ENCODE results near the gene LSAMP. TPM values are rescaled to one million over a fixed set of nuclear protein-coding genes. Genes with fewer than 3 reads are reported as not detected.

LSAMP gene
- total RNA-seq, 3 donors from 2014 or later, result 0.78 to 39.8 (median 1.9) TPM

DNA sequence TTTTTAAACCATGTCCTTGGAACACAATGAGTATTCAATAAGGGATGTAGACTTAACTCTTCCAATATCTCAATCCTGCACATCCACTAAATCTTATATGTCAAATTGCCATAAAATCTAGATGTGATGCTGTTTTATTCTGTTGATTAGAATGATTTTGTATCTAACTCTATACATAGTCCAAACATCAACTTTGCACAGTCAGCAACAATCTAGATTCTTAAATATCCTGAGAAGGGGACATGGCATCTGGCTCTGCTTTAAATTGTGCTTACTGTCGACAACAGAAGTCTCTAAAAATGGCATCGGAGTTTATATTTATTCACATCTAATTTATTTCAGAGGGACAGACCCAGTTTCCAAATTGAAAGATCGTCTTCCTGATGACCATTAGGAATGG is 545.8 kb downstream of the LSAMP start:
- TF ChIP-seq, protein P1, sequence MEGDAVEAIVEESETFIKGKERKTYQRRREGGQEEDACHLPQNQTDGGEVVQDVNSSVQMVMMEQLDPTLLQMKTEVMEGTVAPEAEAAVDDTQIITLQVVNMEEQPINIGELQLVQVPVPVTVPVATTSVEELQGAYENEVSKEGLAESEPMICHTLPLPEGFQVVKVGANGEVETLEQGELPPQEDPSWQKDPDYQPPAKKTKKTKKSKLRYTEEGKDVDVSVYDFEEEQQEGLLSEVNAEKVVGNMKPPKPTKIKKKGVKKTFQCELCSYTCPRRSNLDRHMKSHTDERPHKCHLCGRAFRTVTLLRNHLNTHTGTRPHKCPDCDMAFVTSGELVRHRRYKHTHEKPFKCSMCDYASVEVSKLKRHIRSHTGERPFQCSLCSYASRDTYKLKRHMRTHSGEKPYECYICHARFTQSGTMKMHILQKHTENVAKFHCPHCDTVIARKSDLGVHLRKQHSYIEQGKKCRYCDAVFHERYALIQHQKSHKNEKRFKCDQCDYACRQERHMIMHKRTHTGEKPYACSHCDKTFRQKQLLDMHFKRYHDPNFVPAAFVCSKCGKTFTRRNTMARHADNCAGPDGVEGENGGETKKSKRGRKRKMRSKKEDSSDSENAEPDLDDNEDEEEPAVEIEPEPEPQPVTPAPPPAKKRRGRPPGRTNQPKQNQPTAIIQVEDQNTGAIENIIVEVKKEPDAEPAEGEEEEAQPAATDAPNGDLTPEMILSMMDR (IDR thresholded peaks at IDR 0.05), result no peak
- no peak for ATAC-seq
- intact Hi-C loops (cut with DNase I, micrococcal nuclease), result no loop called here
- H3K36me3 ChIP-seq (ENCODE audit: low read depth), result no peaks in the 10 kb centered on the region
- H3K4me1 ChIP-seq (ENCODE audit: low read depth), result no peaks in the 10 kb centered on the region
- H3K4me3 ChIP-seq, result no peak overlapping the region
- no peak for DNase-seq
- H3K9me3 ChIP-seq, result no peaks in the 10 kb centered on the region

DNA sequence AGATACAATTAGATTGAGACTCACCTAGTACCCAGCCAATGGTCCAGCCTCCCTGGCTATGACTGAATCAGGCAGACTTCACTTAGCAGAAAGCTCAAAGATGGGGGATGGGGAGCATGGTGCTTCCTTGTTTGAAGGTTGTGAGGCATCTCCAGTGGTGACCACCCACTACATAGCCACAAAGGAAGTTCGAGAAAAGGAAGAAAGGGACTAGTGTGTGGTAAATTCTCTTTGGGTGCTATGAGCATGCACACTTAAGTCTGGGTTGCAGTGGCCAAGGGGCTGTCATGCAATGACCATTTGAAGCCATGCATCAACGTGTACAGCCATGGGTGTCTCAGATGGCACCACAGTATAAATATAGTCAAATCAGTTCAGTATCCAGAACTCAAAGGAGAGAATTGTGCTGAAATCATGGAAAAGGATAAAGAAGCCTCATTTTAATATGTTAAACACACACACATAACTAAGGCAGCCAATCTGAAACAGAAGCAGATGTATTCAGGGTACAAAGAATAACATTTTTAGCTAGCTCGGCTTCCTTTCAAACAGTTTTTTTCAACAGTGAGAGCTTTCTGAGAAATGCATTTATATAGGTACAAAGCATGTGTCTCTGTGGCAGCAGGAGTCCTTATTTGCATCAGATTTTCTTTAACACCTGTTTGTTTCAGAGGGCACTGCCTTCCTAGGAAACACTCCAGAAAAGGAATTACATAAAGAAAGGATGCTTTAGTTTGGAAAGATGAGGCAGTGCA is 546.5 kb downstream of the LSAMP start:
- H3K4me3 ChIP-seq, result no peak overlapping the region
- no peaks in the 10 kb centered on the region for H3K4me1 ChIP-seq (ENCODE audit: low read depth)
- DNase-seq (no peak), ATAC-seq (no peak)
- intact Hi-C loops (cut with DNase I, micrococcal nuclease), result no loop called here
- TF ChIP-seq, protein P1 (IDR thresholded peaks at IDR 0.05), result no peak
- no peaks in the 10 kb centered on the region for H3K9me3 ChIP-seq
- no peaks in the 10 kb centered on the region for H3K36me3 ChIP-seq (ENCODE audit: low read depth)

DNA sequence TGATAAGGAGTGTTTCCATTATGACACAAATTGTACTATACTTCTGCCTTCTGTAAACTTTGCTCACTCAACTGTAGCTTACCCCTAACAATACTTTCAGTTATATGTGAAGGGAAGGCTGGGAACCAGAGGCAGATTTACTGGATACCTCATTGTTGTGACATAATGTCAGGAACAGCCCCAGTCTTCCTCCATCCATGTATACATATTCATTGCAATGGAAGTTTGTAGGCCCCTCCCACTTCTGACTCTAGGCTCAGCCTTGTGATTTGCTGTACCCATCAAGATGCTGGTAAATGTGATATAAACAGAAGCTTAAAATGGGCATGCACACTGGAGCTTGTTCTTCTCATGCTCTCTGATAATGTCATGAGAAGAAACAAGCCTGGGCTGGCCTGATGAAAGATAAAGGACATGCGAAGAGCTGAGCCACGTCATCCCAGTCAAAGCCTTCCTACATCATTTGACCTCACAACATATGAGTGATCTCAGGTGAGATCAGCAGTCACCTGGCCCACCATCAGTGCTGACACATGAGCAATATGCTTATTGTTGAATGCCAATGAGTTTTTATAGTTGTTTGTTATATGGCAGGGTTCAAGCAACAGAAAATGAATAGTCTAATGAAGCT is 554.2 kb downstream of the LSAMP start:
- TF ChIP-seq, protein P1 (IDR thresholded peaks at IDR 0.05), result no peak
- H3K9me3 ChIP-seq, result no peaks in the 10 kb centered on the region
- DNase-seq (no peak), ATAC-seq (no peak)
- intact Hi-C loops (cut with DNase I, micrococcal nuclease), result no loop called here
- no peaks in the 10 kb centered on the region for H3K36me3 ChIP-seq (ENCODE audit: low read depth)
- no peaks in the 10 kb centered on the region for H3K4me1 ChIP-seq (ENCODE audit: low read depth)
- H3K4me3 ChIP-seq, result no peak overlapping the region

DNA sequence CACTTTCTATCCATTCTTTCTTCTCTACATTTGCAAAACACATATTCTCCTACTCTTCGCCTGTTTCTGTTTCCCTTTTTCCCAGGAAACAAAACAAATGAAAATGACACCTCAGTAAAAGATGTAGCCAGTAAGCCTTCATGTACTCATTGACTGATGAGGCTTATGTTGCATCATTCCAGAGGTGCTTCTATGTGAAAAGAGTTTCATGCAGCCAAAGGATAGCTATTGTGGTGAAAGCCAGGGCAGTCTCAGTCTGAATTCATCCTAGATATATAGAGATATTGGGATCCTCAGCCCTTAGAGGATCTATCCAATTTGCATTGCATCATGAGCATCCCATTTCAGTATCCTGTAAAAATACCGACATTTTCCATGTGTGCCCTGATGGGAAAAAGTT is 554.7 kb downstream of the LSAMP start:
- ATAC-seq, result no peak
- DNase-seq, result no peak
- no peaks in the 10 kb centered on the region for H3K4me1 ChIP-seq (ENCODE audit: low read depth)
- intact Hi-C loops (cut with DNase I, micrococcal nuclease), result no loop called here
- no peak overlapping the region for H3K4me3 ChIP-seq
- TF ChIP-seq, protein P1 (IDR thresholded peaks at IDR 0.05), result no peak
- no peaks in the 10 kb centered on the region for H3K36me3 ChIP-seq (ENCODE audit: low read depth)
- no peaks in the 10 kb centered on the region for H3K9me3 ChIP-seq

DNA sequence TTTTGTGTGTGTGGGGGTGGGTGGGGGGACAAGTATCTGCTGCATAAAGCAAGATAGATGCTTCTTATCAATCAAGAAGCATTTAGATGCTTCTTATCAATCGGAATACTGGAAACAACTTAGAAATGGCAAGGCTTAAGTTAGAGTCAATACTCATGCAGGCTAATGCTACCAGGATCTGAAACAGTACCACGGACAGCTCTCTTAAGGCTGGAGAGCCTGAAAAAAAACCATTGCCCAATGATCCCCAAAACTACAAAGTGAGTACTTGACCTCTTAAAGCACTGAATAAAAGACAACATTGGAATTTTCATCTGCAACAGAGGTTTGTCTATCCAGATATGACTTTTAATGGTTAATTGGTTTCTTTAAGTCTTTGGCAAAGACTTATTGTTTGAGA is 559.7 kb downstream of the LSAMP start:
- Histone ChIP-seq H3K9me3 (no peaks in the 10 kb centered on the region), H3K4me1 (ENCODE audit: low read depth) (no peaks in the 10 kb centered on the region), H3K4me3 (no peak overlapping the region), H3K36me3 (ENCODE audit: low read depth) (no peaks in the 10 kb centered on the region)
- intact Hi-C loops (cut with DNase I, micrococcal nuclease), result no loop called here
- DNase-seq (no peak), ATAC-seq (no peak)
- TF ChIP-seq, protein P1 (IDR thresholded peaks at IDR 0.05), result no peak
